HepG2 (cell line): Measurements from ENCODE around the gene NKD1. TPM values are rescaled to one million over a fixed set of nuclear protein-coding genes. Genes with fewer than 3 reads are reported as not detected.

Experiments used
- ATF7-NPFF ChIP-seq: sonication (generic); formaldehyde crosslinking; IDR thresholded peaks from 2 replicates; pipeline ENCODE4 v1.8.1; 2023; ENCODE audit warnings: mild to moderate bottlenecking, low read depth, missing genetic modification reagents, moderate library complexity
- BRCA1 ChIP-seq: sonication (generic); formaldehyde crosslinking; IDR thresholded peaks from 2 replicates; pipeline ENCODE4 v1.4.0; 2020; ENCODE audit warnings: missing genetic modification reagents
- DNMT3B ChIP-seq: conservative IDR thresholded peaks from 2 replicates; pipeline ENCODE4 v1.6.1; 2016; ENCODE audit warnings: missing biosample characterization, control low read depth
- JUND ChIP-seq: sonication (generic); formaldehyde crosslinking; IDR thresholded peaks from 2 replicates; pipeline ENCODE4 v1.8.0; 2022; ENCODE audit warnings: mild to moderate bottlenecking, missing genetic modification reagents
- NR3C1 ChIP-seq: sonication (generic); formaldehyde crosslinking; IDR thresholded peaks from 2 replicates; pipeline ENCODE4 v1.4.0; 2020; ENCODE audit warnings: missing genetic modification reagents
- RAD21 ChIP-seq: fragments of 450-650 bp; formaldehyde crosslinking; IDR thresholded peaks from 2 replicates; pipeline ENCODE4 v1.5.0; 2020; ENCODE audit warnings: mild to moderate bottlenecking
- SAP130 ChIP-seq: IDR thresholded peaks from 2 replicates; pipeline ENCODE4 v1.6.1; 2016; ENCODE audit warnings: low read depth
- SP5 ChIP-seq: IDR thresholded peaks from 2 replicates; pipeline ENCODE4 v1.6.1; 2016; ENCODE audit warnings: low read depth, borderline replicate concordance
- ZFP1 ChIP-seq: IDR thresholded peaks from 2 replicates; pipeline ENCODE4 v1.6.1; 2016
- ZFP36L1 ChIP-seq: sonication (generic); formaldehyde crosslinking; IDR thresholded peaks from 2 replicates; pipeline ENCODE4 v1.8.0; 2022; ENCODE audit warnings: mild to moderate bottlenecking, missing genetic modification reagents, moderate library complexity
- ZFY ChIP-seq: sonication (generic); formaldehyde crosslinking; IDR thresholded peaks from 2 replicates; pipeline ENCODE4 v1.4.0; 2020; ENCODE audit warnings: missing genetic modification reagents
- ZKSCAN1 ChIP-seq: fragments of 150-350 bp; IDR thresholded peaks from 2 replicates; pipeline ENCODE4 v1.6.1; 2014; ENCODE audit warnings: low read length
- ZNF546 ChIP-seq: sonication (generic); formaldehyde crosslinking; conservative IDR thresholded peaks from 2 replicates; pipeline ENCODE4 v1.8.1; 2023; ENCODE audit warnings: mild to moderate bottlenecking, missing genetic modification reagents
- ZNF660 ChIP-seq: sonication (generic); formaldehyde crosslinking; IDR thresholded peaks from 2 replicates; pipeline ENCODE4 v1.5.1; 2020; ENCODE audit warnings: mild to moderate bottlenecking, low read depth, missing genetic modification reagents, borderline replicate concordance
- polyA plus RNA-seq, 8 experiments: library from polyadenylated mRNA; depleted of rRNA in 3 of 8; stranded (reverse) in 7 of 8; unstranded in 1 of 8; fragments of >200 nt; fragmentation: Illumina TruSeq in 4 of 8; extraction: Trizol in 4 of 8; gene quantifications; 2 replicates each; pipeline versions ENCODE4 v1.2.1 to v1.2.3, GENCODE V29; 2011 to 2016; ENCODE audit warnings: low read depth in 4 of 8, missing spikeins in 1 of 8, mixed read lengths in 1 of 8; ENCODE audit not compliant: insufficient read depth in 1 of 8
- total RNA-seq, 5 experiments: library from RNA; depleted of rRNA; stranded (reverse); fragments of >200 nt; fragmentation: Illumina TruSeq; extraction: Trizol; gene quantifications; 2 replicates each; pipeline ENCODE4 v1.2.3, GENCODE V29; 2016; ENCODE audit warnings: low read depth in 1 of 5
- TF ChIP-seq, protein P1 (sequence below): sonication (generic); formaldehyde crosslinking; IDR thresholded peaks from 2 replicates; pipeline ENCODE4 v1.4.0; 2020; ENCODE audit warnings: mild to moderate bottlenecking, missing genetic modification reagents
- TF ChIP-seq, protein P2 (sequence below): IDR thresholded peaks from 2 replicates; pipeline ENCODE4 v1.6.1; 2016; ENCODE audit warnings: missing biosample characterization, missing genetic modification reagents, low read depth
- TF ChIP-seq, protein P3 (sequence below): sonication (generic); formaldehyde crosslinking; IDR thresholded peaks from 2 replicates; pipeline ENCODE4 v1.4.0; 2020; ENCODE audit warnings: mild to moderate bottlenecking, missing genetic modification reagents
- TF ChIP-seq, protein P4 (sequence below): sonication (generic); formaldehyde crosslinking; IDR thresholded peaks from 2 replicates; pipeline ENCODE4 v1.5.1; 2020; ENCODE audit warnings: mild to moderate bottlenecking, missing genetic modification reagents, moderate library complexity
- TF ChIP-seq, protein P5 (sequence below): sonication (generic); formaldehyde crosslinking; conservative IDR thresholded peaks from 2 replicates; pipeline ENCODE4 v1.4.0; 2020; ENCODE audit warnings: missing genetic modification reagents
- TF ChIP-seq, protein P6 (sequence below): sonication (generic); formaldehyde crosslinking; IDR thresholded peaks from 2 replicates; pipeline ENCODE4 v1.4.0; 2020; ENCODE audit warnings: missing genetic modification reagents
- TF ChIP-seq, protein P7 (sequence below): sonication (generic); formaldehyde crosslinking; IDR thresholded peaks from 2 replicates; pipeline ENCODE4 v1.4.0; 2020; ENCODE audit warnings: mild to moderate bottlenecking, missing genetic modification reagents

NKD1 gene
- total and polyA plus RNA-seq, 2 of the 13 experiments (the other 11 are each of a cell fraction or from before 2014, with no cell fraction given), result 70.4 to 121 TPM

DNA sequence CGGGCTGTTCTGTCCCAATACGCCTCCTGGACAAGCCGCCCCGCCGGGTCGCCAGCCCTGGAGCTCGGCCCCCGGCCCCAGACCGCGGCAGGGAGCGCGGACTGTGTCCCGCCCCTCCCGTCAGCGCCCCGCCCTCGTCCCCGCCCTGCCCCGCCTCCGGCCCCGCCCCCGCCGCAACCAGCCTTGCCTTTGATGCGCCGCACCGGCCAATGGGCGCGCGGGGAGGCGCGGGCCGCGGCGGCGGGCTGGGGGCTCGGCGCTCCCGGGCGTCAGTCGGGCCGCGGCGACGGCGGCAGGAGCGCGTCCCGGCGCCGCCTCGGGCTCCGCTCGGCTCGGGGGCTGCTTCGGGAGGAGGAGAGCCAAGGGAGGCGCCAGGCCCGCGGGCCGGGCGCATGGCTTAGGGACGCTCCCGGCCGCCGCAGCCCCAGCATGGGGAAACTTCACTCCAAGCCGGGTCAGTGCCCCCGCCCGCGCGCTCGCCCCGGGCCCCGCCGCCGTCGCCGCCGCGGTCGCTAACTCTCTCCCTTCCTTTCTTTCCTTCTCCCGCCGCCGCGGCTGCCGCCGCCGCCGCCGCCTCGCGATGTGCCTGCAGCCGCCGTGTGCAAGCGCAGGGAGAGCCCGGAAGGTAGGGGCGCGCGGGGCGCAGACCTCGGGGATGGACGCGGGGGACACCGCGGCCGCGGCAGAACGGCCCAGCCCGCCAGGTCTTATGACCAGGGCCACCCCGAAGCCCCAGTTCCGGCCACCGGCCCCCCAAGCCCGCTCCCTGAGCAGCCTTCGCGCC, at the start of gene NKD1 (continued):
- TF ChIP-seq ZKSCAN1 (no peak), SP5 (CRISPR knock-in tag) (peak; percentile 60), ZFY (CRISPR knock-in tag) (peak; percentile 77; the same call in 1 of the 2 replicates), RAD21 (CRISPR knock-in tag) (peak; percentile 68), DNMT3B (CRISPR knock-in tag) (no peak), ZNF546 (CRISPR knock-in tag) (0 out of 2 replicates have a peak, but pooled peaks have one; percentile 80), ATF7-NPFF (CRISPR knock-in tag) (peak; percentile 77; the same call in 1 of the 2 replicates), JUND (CRISPR knock-in tag) (no peak), ZNF660 (CRISPR knock-in tag) (no peak), NR3C1 (CRISPR knock-in tag) (no peak), ZFP1 (CRISPR knock-in tag) (no peak), SAP130 (peak; percentile 49; the same call in 1 of the 2 replicates), ZFP36L1 (CRISPR knock-in tag) (no peak), BRCA1 (CRISPR knock-in tag) (no peak)
- TF ChIP-seq, protein P1, sequence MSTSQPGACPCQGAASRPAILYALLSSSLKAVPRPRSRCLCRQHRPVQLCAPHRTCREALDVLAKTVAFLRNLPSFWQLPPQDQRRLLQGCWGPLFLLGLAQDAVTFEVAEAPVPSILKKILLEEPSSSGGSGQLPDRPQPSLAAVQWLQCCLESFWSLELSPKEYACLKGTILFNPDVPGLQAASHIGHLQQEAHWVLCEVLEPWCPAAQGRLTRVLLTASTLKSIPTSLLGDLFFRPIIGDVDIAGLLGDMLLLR (CRISPR knock-in tag), result no peak
- TF ChIP-seq, protein P2, sequence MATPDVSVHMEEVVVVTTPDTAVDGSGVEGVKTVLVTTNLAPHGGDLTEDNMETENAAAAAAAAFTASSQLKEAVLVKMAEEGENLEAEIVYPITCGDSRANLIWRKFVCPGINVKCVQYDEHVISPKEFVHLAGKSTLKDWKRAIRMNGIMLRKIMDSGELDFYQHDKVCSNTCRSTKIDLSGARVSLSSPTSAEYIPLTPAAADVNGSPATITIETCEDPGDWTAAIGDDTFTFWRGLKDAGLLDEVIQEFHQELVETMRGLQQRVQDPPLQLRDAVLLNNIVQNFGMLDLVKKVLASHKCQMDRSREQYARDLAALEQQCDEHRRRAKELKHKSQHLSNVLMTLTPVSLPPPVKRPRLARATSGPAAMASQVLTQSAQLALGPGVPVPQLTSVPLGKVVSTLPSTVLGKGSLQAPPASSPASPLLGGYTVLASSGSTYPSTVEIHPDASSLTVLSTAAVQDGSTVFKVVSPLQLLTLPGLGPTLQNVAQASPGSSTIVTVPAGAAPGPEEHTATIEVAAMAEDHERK (CRISPR knock-in tag), result no peak
- TF ChIP-seq, protein P3, sequence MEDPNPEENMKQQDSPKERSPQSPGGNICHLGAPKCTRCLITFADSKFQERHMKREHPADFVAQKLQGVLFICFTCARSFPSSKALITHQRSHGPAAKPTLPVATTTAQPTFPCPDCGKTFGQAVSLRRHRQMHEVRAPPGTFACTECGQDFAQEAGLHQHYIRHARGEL (CRISPR knock-in tag), result no peak
- TF ChIP-seq, protein P4, sequence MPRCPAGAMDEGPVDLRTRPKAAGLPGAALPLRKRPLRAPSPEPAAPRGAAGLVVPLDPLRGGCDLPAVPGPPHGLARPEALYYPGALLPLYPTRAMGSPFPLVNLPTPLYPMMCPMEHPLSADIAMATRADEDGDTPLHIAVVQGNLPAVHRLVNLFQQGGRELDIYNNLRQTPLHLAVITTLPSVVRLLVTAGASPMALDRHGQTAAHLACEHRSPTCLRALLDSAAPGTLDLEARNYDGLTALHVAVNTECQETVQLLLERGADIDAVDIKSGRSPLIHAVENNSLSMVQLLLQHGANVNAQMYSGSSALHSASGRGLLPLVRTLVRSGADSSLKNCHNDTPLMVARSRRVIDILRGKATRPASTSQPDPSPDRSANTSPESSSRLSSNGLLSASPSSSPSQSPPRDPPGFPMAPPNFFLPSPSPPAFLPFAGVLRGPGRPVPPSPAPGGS (CRISPR knock-in tag), result 0 out of 2 replicates have a peak, but pooled peaks have one; percentile 60
- TF ChIP-seq, protein P5, sequence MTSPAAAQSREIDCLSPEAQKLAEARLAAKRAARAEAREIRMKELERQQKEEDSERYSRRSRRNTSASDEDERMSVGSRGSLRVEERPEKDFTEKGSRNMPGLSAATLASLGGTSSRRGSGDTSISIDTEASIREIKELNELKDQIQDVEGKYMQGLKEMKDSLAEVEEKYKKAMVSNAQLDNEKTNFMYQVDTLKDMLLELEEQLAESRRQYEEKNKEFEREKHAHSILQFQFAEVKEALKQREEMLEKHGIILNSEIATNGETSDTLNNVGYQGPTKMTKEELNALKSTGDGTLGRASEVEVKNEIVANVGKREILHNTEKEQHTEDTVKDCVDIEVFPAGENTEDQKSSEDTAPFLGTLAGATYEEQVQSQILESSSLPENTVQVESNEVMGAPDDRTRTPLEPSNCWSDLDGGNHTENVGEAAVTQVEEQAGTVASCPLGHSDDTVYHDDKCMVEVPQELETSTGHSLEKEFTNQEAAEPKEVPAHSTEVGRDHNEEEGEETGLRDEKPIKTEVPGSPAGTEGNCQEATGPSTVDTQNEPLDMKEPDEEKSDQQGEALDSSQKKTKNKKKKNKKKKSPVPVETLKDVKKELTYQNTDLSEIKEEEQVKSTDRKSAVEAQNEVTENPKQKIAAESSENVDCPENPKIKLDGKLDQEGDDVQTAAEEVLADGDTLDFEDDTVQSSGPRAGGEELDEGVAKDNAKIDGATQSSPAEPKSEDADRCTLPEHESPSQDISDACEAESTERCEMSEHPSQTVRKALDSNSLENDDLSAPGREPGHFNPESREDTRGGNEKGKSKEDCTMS (CRISPR knock-in tag), result no peak
- TF ChIP-seq, protein P6, sequence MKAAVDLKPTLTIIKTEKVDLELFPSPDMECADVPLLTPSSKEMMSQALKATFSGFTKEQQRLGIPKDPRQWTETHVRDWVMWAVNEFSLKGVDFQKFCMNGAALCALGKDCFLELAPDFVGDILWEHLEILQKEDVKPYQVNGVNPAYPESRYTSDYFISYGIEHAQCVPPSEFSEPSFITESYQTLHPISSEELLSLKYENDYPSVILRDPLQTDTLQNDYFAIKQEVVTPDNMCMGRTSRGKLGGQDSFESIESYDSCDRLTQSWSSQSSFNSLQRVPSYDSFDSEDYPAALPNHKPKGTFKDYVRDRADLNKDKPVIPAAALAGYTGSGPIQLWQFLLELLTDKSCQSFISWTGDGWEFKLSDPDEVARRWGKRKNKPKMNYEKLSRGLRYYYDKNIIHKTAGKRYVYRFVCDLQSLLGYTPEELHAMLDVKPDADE (CRISPR knock-in tag), result no peak
- TF ChIP-seq, protein P7, sequence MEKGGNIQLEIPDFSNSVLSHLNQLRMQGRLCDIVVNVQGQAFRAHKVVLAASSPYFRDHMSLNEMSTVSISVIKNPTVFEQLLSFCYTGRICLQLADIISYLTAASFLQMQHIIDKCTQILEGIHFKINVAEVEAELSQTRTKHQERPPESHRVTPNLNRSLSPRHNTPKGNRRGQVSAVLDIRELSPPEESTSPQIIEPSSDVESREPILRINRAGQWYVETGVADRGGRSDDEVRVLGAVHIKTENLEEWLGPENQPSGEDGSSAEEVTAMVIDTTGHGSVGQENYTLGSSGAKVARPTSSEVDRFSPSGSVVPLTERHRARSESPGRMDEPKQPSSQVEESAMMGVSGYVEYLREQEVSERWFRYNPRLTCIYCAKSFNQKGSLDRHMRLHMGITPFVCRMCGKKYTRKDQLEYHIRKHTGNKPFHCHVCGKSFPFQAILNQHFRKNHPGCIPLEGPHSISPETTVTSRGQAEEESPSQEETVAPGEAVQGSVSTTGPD, result no peak
